ENCODE results near the gene PPT1.

Gene PPT1

DNA sequence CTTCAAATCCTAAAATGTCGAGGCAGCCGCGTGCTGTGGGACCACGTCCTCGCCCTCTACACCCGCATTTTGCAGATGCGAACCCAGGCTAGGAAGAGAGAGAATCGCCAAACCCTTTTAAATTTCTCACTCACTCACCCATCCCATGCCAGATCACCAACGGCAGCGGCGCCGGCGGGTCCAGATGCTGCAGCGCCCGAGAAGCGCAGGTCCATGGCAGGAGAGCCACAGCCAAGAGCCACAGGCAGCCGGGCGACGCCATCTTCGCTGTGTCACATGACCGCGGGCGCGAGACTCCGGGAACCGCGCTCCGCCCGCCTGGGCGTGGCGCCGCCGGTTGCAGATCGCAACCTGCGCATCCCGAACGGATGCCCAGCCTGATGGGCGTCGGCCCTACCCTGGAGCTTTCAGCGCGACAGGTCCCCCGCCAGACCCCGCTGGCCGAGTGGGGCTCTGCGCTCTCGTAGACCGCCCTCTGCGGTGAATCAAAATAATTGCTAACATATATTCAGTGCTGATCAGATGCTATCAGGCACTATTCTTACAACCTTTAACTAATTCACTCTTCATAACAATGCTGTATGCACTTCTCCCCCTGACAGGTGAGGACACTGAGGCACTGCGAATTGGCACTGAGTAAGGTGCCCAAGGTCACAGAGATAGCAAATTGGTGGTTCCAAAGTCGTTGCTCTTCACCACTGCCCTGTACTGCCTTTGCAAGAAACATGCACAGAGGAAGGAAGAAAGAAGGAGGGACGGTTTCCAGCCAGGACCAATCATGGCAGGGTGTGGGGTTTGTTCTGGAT, at the start of gene PPT1:
TSS of gene PPT1 (minus strand) at position 276 of the 806 bp plus-strand sequence. CDS start at position 262, 14 bp downstream.
- peak; percentile 96 for ATAC-seq
- peaks cover under 1% of the 10 kb centered on the region for H3K9me3 Mint-ChIP-seq
- peaks cover 18% of the 10 kb centered on the region for H3K36me3 Mint-ChIP-seq
- peak within 1 kb of the TSS; percentile 98 for H3K4me3 Mint-ChIP-seq
- DNase-seq (ENCODE audit: low spot score in 2 of 2) = peak; percentile 65 to 89
- H3K4me1 Mint-ChIP-seq = peaks cover 30% of the 10 kb centered on the region
- peak within 1 kb of the TSS; percentile 88 for H3K27ac Mint-ChIP-seq

DNA sequence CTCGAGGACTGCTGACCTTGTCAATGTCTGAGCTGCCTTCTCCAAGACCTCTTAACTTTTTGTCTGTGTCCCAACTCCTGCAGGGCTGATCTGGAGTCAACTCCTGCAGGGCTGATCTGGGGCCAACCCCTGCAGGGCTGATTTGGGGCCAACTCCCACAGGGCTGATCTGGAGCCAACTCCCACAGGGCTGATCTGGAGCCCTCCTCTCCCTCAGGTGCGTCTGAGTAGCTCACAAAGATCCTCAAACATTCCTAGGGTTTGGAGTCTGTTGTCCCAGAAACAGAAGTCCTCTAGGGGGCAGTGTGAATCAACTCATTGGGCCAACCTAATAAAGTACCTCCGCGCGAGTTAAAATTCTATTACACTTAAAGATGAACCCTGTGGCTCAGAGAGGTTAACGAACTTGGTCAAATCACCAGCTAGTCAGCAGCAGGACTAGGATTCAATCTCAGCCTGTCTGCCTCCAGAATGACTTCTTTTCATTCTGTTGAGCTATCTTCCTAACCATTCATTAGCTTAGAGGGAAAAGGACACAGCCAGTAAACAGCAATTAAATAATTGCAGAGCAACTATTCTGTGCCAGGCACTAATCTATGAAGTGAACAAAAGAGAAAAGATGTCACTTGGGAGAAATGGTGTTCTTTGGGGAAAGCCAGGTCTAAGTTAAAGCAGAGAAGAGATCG, 47.0 kb upstream of the PPT1 start:
- Mint-ChIP-seq H3K4me1 (peaks cover 8% of the 10 kb centered on the region), H3K9me3 (no peaks in the 10 kb centered on the region), H3K4me3 (no peak overlapping the region), H3K36me3 (no peaks in the 10 kb centered on the region), H3K27ac (no peak overlapping the region)
- peak; percentile 33 to 71 for DNase-seq (ENCODE audit: low spot score in 2 of 2)
- peak; percentile 84 for ATAC-seq

DNA sequence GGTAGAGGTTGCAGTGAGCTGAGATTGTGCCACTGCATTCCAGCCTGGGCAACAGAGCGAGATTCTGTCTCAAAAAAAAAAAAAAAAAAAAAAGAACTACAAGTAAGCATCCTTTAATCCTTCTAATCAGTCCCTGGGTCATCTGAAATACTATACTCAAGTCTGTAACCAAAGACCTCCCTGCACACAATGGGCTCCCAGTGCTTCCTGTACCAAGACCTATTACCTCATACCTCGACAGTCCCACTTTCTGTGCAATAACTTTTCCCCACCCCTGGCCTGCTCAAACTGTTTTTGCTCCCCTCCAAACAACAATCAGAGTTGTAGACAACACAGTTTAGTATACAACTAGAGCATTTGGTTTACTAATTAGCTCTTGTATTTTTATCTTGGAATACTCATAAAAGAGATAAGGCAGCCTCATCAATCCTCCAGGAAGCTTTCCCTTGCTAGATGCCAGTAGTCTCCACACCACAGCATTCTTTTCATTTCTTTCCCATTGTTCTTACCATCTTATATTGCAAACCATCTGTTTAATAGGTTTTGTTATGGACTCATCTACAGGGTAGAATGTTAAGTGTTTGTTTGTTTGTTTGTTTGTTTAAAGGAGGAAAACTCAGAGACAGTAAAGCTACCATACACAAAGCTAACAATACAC, 45.0 kb upstream of the PPT1 start:
- DNase-seq (ENCODE audit: low spot score in 2 of 2) (no peak), ATAC-seq (no peak)
- Mint-ChIP-seq H3K36me3 (no peaks in the 10 kb centered on the region), H3K27ac (no peak overlapping the region), H3K4me3 (no peak overlapping the region), H3K9me3 (no peaks in the 10 kb centered on the region), H3K4me1 (peaks cover 8% of the 10 kb centered on the region)

DNA sequence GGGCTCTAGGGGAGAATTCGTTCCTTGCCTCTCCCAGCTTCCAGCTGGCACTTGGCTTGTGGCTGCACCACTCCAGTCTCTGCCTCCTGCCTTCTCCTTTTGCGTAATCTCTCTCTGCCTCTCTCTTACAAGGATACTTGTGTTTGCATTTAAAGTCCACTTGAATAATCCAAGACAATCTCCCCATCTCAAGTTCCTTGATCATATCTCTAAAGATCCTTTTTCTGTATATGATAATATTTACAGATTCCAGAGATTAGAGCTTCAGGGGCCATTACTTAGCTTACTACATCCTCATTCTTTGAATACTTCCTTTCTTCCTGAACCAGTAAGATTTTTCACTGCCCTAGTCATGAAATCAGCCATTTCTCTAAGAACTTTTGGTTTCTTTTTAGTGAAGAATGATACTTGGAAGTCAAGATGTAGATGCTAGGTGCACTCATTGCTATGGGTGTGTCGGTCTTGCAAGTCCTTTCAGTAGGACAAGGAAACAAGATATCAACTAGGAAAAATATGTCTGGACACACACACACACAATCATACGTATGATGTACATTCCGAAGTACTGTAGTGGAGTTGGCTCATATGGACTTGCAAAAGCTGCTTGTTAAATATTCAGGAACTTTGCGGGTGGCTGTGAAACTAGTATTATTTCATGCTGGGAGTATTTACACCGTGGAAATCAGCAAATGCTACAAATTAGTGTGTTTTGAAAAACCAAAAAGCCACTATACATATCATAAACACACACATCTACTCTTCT, 43.3 kb upstream of the PPT1 start:
- ATAC-seq (no peak), DNase-seq (ENCODE audit: low spot score in 2 of 2) (no peak)
- Mint-ChIP-seq H3K9me3 (no peaks in the 10 kb centered on the region), H3K27ac (no peak overlapping the region), H3K4me3 (no peak overlapping the region), H3K4me1 (peaks cover 8% of the 10 kb centered on the region), H3K36me3 (no peaks in the 10 kb centered on the region)

DNA sequence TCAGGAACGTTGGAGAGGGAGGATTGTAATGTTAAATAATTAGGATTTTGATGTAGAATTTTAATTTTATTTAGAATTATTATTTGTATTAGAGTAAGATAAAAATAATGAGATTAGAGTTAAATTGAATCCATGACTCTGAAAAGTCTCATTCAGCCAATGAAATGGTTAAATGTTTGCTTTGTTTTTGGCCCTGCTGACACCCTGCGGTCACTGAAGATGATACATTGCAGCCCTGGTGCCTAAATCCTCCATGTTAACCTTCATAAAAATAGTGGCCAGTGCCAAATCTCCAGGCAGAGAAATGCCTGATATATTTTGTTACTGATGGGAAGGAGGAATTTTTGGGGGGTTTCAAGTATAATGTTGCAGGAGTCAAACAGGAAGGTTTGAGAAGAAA, 36.8 kb upstream of the PPT1 start:
- H3K9me3 Mint-ChIP-seq = no peaks in the 10 kb centered on the region

DNA sequence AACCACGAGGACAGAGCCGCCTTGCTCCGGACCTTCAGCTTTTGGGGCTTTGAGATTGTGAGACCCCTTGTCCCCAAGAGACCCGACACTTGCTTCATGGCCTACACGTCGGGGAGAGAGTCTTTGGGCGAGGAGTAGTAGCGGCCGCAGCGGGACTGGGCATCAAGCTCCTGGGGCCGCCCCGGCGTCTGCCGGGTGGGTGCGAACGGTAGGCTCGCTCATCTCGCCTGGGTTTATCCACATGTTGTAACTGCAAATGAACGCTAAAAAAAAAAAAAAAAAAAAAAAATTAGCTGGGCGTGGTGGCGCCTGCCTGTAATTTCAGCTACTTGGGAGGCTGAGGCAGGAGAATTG, 36.2 kb upstream of the PPT1 start:
- Mint-ChIP-seq H3K4me3 (no peak overlapping the region), H3K27ac (no peak overlapping the region)
- ATAC-seq = no peak

More for the DNA sequence above, 36.8 kb upstream of the PPT1 start:
- Mint-ChIP-seq H3K4me1 (no peaks in the 10 kb centered on the region), H3K36me3 (no peaks in the 10 kb centered on the region), H3K27ac (no peak overlapping the region), H3K4me3 (no peak overlapping the region)
- DNase-seq (ENCODE audit: low spot score in 2 of 2) (no peak), ATAC-seq (no peak)

DNA sequence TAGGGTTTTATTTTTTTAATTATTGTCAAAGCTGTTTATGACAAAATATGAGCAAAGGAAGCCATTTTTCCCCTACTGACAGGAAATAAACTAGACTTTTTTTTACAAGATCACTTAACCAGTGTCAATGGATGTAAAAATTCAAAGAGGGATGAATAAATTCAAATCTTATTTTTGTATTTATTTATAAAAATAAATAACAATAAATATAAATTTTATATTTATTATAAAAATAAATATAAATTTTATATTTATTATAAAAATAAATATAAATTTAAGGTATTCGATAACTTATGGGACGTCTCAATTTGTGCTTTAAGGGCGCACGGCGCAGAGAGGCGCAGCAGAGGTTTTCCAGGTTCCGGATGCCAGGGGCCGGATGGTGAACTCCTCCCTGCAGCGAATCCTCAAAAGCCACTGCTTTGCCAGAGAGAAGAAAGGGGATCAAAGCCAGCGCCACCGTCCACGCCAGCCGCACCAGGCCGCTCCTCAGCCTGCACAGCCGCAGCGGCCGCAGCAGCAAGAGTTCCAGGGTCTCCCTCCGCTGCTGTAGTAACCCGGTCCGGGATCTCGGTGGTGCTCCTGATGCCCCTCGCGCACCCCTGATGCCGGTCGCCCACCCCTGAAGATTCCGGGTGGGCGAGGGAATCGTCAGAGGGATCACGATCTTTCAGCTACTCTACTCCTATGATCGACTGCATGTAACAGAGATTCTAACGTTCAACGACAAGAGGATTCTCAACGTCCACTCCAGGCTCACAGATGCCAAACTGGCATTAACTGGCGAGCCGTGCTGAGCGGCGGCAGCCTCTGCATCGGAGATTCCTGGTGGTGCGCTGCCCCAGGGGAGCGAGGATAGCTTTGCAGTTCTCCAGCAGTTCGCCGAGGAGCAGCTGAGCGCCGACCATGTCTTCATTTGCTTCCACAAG, 35.6 kb upstream of the PPT1 start:
- Mint-ChIP-seq H3K9me3 (no peaks in the 10 kb centered on the region), H3K27ac (no peak overlapping the region), H3K4me3 (no peak overlapping the region), H3K36me3 (no peaks in the 10 kb centered on the region), H3K4me1 (no peaks in the 10 kb centered on the region)
- DNase-seq (ENCODE audit: low spot score in 2 of 2) = no peak
- no peak for ATAC-seq

More for the DNA sequence above, 36.2 kb upstream of the PPT1 start:
- H3K9me3 Mint-ChIP-seq = no peaks in the 10 kb centered on the region
- H3K4me1 Mint-ChIP-seq = no peaks in the 10 kb centered on the region
- no peak for DNase-seq (ENCODE audit: low spot score in 2 of 2)
- no peaks in the 10 kb centered on the region for H3K36me3 Mint-ChIP-seq

DNA sequence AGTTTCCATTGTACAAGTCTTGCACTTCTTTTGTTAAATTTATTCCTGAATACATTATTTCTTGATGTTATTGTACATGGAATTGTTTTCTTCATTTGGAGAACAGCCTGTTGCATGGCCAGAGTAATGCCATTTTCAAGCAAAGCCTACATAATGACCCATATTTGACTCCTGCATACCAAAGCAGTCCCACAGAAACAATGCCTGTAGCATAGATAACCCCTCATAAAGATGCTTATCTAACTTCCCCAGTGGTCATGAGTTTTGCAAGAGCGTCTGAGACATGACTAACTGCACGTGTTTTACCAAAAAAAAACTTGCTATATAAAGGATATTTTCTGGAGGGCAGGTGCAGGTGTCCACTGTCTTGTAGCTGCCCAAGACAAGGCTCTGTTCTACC, 33.8 kb upstream of the PPT1 start:
- no peaks in the 10 kb centered on the region for H3K9me3 Mint-ChIP-seq
- DNase-seq (ENCODE audit: low spot score in 2 of 2) = no peak
- ATAC-seq = no peak

DNA sequence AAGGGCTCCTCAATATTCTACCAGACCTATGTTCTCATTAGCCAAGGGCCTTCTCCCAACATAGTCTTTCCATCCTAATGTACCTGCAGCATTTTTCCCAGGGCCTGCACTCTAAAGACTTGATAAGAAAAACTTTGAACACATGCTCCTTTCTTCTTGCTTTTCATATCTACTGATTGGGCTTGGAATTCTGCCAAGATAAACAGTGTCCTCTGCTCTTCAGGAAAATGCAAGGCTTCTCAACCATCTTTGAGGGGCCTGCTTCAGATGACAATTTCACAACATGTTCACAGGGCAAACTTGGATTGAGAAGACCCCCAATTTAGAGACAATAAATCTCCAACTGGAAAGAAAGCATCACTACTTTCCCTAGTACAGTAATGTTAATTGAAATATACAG, 25.8 kb upstream of the PPT1 start:
- Mint-ChIP-seq H3K9me3 (no peaks in the 10 kb centered on the region), H3K4me3 (no peak overlapping the region), H3K4me1 (no peaks in the 10 kb centered on the region), H3K36me3 (no peaks in the 10 kb centered on the region), H3K27ac (no peak overlapping the region)
- no peak for ATAC-seq
- no peak for DNase-seq (ENCODE audit: low spot score in 2 of 2)

More for the DNA sequence above, 33.8 kb upstream of the PPT1 start:
- Mint-ChIP-seq H3K4me3 (no peak overlapping the region), H3K4me1 (no peaks in the 10 kb centered on the region), H3K36me3 (no peaks in the 10 kb centered on the region), H3K27ac (no peak overlapping the region)

DNA sequence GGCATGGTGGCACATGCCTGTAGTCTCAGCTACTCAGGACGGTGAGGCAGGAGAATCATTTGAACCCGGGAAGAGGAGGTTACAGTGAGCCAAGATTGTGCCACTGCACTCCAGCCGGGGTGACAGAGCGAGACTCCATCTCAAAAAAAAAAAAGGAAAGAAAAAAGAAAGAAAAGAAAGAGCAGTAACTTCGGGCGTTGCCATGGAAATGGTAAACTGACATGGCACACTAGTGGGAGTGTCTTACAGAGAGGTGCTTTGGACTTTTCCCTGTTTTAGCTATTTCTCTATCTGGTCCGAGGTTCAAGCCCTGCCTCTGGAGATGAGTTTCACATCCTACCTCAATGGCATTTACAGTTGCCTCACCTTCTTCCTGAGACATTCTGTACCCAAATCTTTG, 23.1 kb upstream of the PPT1 start:
- no peak for ATAC-seq
- H3K4me1 Mint-ChIP-seq = no peaks in the 10 kb centered on the region
- H3K9me3 Mint-ChIP-seq = no peaks in the 10 kb centered on the region
- H3K4me3 Mint-ChIP-seq = no peak overlapping the region
- DNase-seq (ENCODE audit: low spot score in 2 of 2) = no peak
- H3K36me3 Mint-ChIP-seq = no peaks in the 10 kb centered on the region
- H3K27ac Mint-ChIP-seq = no peak overlapping the region

DNA sequence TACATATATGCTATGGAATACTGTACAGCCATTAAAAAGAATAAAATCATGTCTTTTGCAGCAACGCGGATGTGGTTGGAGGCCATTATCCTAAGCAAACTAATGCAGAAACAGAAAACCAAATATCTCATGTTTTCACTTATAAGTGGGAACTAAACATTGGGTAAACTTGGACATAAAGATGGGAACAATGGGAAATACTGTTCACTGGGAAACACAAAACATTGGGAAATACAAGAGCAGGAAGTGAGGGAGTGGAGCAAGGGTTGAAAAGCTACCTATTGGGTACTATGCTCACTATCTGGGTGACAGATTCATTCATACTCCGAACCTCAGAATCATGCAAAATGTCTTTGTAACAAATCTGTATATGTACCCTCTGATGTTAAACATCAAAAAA, 17.3 kb upstream of the PPT1 start:
- H3K9me3 Mint-ChIP-seq = peaks cover 10% of the 10 kb centered on the region
- DNase-seq (ENCODE audit: low spot score in 2 of 2) (no peak), ATAC-seq (no peak)
- H3K36me3 Mint-ChIP-seq = no peaks in the 10 kb centered on the region
- H3K27ac Mint-ChIP-seq = no peak overlapping the region
- no peaks in the 10 kb centered on the region for H3K4me1 Mint-ChIP-seq
- no peak overlapping the region for H3K4me3 Mint-ChIP-seq

DNA sequence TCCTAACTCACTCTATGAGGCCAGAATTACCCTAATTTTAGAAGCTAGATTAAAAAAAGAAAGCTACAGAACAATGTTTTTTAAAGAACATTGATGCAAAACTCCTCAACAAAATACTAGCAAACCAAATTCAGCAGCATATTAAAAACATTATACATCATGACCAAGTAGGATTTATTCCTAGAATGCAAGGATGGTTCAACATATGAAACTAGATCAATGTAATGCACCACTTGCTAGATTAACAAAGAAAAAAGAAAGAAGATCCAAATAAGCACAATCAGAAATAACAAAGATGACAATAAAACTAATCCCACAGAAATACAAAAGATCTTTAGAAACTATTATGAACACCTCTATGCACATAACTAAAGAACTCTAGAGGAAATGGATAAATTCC, 13.3 kb upstream of the PPT1 start:
- ATAC-seq (no peak), DNase-seq (ENCODE audit: low spot score in 2 of 2) (no peak)
- peaks cover 10% of the 10 kb centered on the region for H3K9me3 Mint-ChIP-seq
- no peak overlapping the region for H3K27ac Mint-ChIP-seq
- H3K4me1 Mint-ChIP-seq = no peaks in the 10 kb centered on the region
- H3K4me3 Mint-ChIP-seq = no peak overlapping the region
- H3K36me3 Mint-ChIP-seq = no peaks in the 10 kb centered on the region

DNA sequence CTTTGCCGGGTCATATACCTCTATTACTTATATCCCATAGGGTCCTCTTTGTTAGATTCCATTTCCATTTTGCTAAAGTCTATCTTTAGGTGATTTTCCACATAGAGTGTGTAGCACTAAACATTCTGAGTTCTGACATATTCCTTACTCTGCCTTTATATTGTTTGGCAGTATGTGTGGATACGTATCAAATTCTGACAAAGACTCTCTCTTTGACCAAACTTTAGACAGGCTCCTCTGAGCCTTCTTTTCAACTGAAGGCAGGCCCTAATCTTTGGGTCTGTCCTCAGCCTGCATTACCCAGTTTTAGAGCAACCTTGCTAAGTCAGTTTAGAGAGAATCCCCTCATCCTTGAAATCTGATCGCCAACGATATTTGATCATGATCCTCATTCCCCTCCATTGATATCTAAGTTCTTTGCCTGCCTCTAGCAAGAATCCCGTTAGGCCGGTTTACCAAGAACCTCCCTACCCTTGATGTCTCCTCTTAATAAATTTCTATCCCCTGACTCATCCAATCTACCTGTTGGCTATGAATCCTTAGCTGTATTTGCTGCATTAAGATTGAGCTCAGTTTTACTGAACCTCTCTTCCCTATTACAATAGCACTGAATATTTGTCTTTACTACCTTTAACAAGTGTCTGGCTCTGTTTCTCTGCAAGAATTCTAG, 10.4 kb upstream of the PPT1 start:
- no peak for ATAC-seq
- Mint-ChIP-seq H3K4me1 (no peaks in the 10 kb centered on the region), H3K27ac (no peak overlapping the region), H3K9me3 (peaks cover 12% of the 10 kb centered on the region), H3K36me3 (no peaks in the 10 kb centered on the region), H3K4me3 (no peak overlapping the region)
- no peak for DNase-seq (ENCODE audit: low spot score in 2 of 2)

DNA sequence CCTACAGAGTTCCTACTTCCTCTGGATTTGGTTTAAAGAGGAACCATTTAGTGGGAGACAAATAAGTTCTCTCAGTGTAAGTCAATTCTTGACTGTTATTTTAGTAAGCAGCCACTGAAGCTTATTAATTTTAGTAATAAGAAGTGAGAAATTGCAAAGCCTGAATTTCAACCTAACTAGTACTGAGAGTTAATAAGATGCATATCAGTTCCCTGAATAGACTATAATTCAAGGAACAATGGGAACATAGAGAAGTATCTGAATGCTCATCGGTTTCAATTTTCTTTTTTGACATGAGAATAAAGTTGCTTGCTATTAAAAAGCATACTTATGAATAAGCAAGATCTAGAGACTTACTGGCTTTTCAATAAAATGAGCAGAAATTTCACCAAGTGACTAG, 8.0 kb upstream of the PPT1 start:
- H3K4me3 Mint-ChIP-seq = no peak overlapping the region
- peaks cover 6% of the 10 kb centered on the region for H3K9me3 Mint-ChIP-seq
- no peaks in the 10 kb centered on the region for H3K36me3 Mint-ChIP-seq
- ATAC-seq (peak; percentile 88), DNase-seq (ENCODE audit: low spot score in 2 of 2) (no peak)
- H3K27ac Mint-ChIP-seq = no peak overlapping the region
- no peaks in the 10 kb centered on the region for H3K4me1 Mint-ChIP-seq
